H9 (cell line): Measurements from ENCODE around the gene OXTR. TPM values are rescaled to one million over a fixed set of nuclear protein-coding genes. Genes with fewer than 3 reads are reported as not detected.

ENCODE experiments used
- DNase-seq: peaks from one replicate; pipeline ENCODE4 v3.0.0-alpha.2; 2017
- H2AFZ ChIP-seq: one replicate; pipeline ENCODE4 v1.6.1; 2013; ENCODE audit warnings: mild to moderate bottlenecking, low read length, control low read depth, moderate library complexity
- H2AK5ac ChIP-seq: 2 replicates; pipeline ENCODE4 v1.6.1; 2013; ENCODE audit warnings: low read length, control low read depth, mixed read lengths; ENCODE audit not compliant: insufficient read length
- H2BK120ac ChIP-seq: one replicate; pipeline ENCODE4 v1.6.1; 2013; ENCODE audit warnings: low read depth, mild to moderate bottlenecking, low read length, control low read depth, inconsistent platforms; ENCODE audit not compliant: poor library complexity, severe bottlenecking
- H2BK12ac ChIP-seq: 2 replicates; pipeline ENCODE4 v1.6.1; 2013; ENCODE audit warnings: low read length, control low read depth, mixed read lengths, low read depth; ENCODE audit not compliant: insufficient read length
- H2BK15ac ChIP-seq: 2 replicates; pipeline ENCODE4 v1.6.1; 2013; ENCODE audit warnings: low read depth, low read length, control low read depth
- H2BK20ac ChIP-seq: one replicate; pipeline ENCODE4 v1.6.1; 2013; ENCODE audit warnings: low read depth, mild to moderate bottlenecking, low read length, control low read depth, inconsistent platforms; ENCODE audit not compliant: poor library complexity, severe bottlenecking
- H2BK5ac ChIP-seq: 2 replicates; pipeline ENCODE4 v1.6.1; 2013; ENCODE audit warnings: low read length, control low read depth, mixed read lengths; ENCODE audit not compliant: insufficient read length
- H3K14ac ChIP-seq: 2 replicates; pipeline ENCODE4 v1.6.1; 2013; ENCODE audit warnings: low read length, control low read depth; ENCODE audit not compliant: insufficient read depth
- H3K18ac ChIP-seq: 2 replicates; pipeline ENCODE4 v1.6.1; 2013; ENCODE audit warnings: low read depth, mild to moderate bottlenecking, mixed read lengths, low read length, control low read depth; ENCODE audit not compliant: insufficient read length
- H3K23ac ChIP-seq: 2 replicates; pipeline ENCODE4 v1.6.1; 2013; ENCODE audit warnings: low read length, control low read depth, mixed read lengths, low read depth; ENCODE audit not compliant: insufficient read length
- H3K23me2 ChIP-seq: 2 replicates; pipeline ENCODE4 v1.6.1; 2013; ENCODE audit warnings: low read depth, mild to moderate bottlenecking, mixed read lengths, low read length, control low read depth; ENCODE audit not compliant: insufficient read length, poor library complexity, severe bottlenecking
- H3K27ac ChIP-seq: 2 replicates; pipeline ENCODE4 v1.5.1; 2013; ENCODE audit warnings: low read length, control low read depth, mixed read lengths, low read depth; ENCODE audit not compliant: insufficient read length
- H3K27me3 ChIP-seq: 2 replicates; pipeline ENCODE4 v1.6.1; 2013; ENCODE audit warnings: low read length, control low read depth, inconsistent platforms; ENCODE audit not compliant: insufficient read depth
- H3K4ac ChIP-seq: 2 replicates; pipeline ENCODE4 v1.6.1; 2013; ENCODE audit warnings: low read depth, mild to moderate bottlenecking, control low read depth, inconsistent platforms, low read length, moderate library complexity
- H3K4me1 ChIP-seq: 2 replicates; pipeline ENCODE4 v1.6.1; 2013; ENCODE audit warnings: low read length, control low read depth, inconsistent platforms; ENCODE audit not compliant: insufficient read depth
- H3K4me2 ChIP-seq: 2 replicates; pipeline ENCODE4 v1.6.1; 2013; ENCODE audit warnings: low read length, control low read depth, mixed read lengths; ENCODE audit not compliant: insufficient read length, insufficient read depth
- H3K56ac ChIP-seq: 2 replicates; pipeline ENCODE4 v1.6.1; 2013; ENCODE audit warnings: low read depth, mild to moderate bottlenecking, mixed read lengths, low read length, control low read depth; ENCODE audit not compliant: insufficient read length
- H3K79me1 ChIP-seq: 2 replicates; pipeline ENCODE4 v1.6.1; 2013; ENCODE audit warnings: low read depth, mild to moderate bottlenecking, moderate library complexity, low read length, control low read depth, inconsistent platforms; ENCODE audit not compliant: insufficient read depth, poor library complexity, severe bottlenecking
- H3K79me2 ChIP-seq: 2 replicates; pipeline ENCODE4 v1.6.1; 2013; ENCODE audit warnings: low read length, control low read depth, inconsistent platforms; ENCODE audit not compliant: insufficient read depth
- H3K9ac ChIP-seq: 2 replicates; pipeline ENCODE4 v1.6.1; 2013; ENCODE audit warnings: low read length, control low read depth, mixed read lengths; ENCODE audit not compliant: insufficient read length; ENCODE audit errors: extremely low read depth
- H3K9me3 ChIP-seq: one replicate; pipeline ENCODE4 v1.6.1; 2013; ENCODE audit warnings: low read depth, low read length, inconsistent platforms; ENCODE audit not compliant: control insufficient read depth
- H3T11ph ChIP-seq: one replicate; pipeline ENCODE4 v1.6.1; 2013; ENCODE audit warnings: mild to moderate bottlenecking, low read length, control low read depth, inconsistent platforms
- H4K20me1 ChIP-seq: one replicate; pipeline ENCODE4 v1.6.1; 2013; ENCODE audit not compliant: control insufficient read depth, insufficient read length, insufficient read depth
- H4K5ac ChIP-seq: 2 replicates; pipeline ENCODE4 v1.6.1; 2013; ENCODE audit warnings: low read depth, mild to moderate bottlenecking, mixed read lengths, low read length, control low read depth; ENCODE audit not compliant: insufficient read length
- H4K8ac ChIP-seq: replicated peaks from 2 replicates; pipeline ENCODE4 v1.6.1; 2013; ENCODE audit warnings: low read length, control low read depth, mixed read lengths, low read depth; ENCODE audit not compliant: insufficient read length
- H4K91ac ChIP-seq: 2 replicates; pipeline ENCODE4 v1.6.1; 2013; ENCODE audit warnings: low read depth, mild to moderate bottlenecking, moderate library complexity, mixed read lengths, low read length, control low read depth; ENCODE audit not compliant: insufficient read length
- H3K27ac Mint-ChIP-seq, 3 experiments: 2 replicates in 2 of 3; 3 replicates in 1 of 3; pipeline ENCODE4 v1.8.0; 2020 to 2021; ENCODE audit warnings: mixed read lengths in 3 of 3, mild to moderate bottlenecking in 1 of 3, moderate library complexity in 1 of 3
- H3K27me3 Mint-ChIP-seq: 2 replicates; pipeline ENCODE4 v1.8.0; 2021; ENCODE audit warnings: low read depth, mild to moderate bottlenecking, moderate library complexity, mixed read lengths
- H3K36me3 Mint-ChIP-seq, 3 experiments: 2 replicates in 2 of 3; 3 replicates in 1 of 3; pipeline ENCODE4 v1.8.0; 2020 to 2021; ENCODE audit warnings: low read depth in 3 of 3, mixed read lengths in 3 of 3; ENCODE audit not compliant: insufficient read depth in 1 of 3
- H3K4me1 Mint-ChIP-seq, 2 experiments: 2 replicates each; pipeline ENCODE4 v1.8.0; 2020; ENCODE audit warnings: mixed read lengths in 2 of 2
- H3K4me3 Mint-ChIP-seq, 2 experiments: 2 replicates in 1 of 2; 3 replicates in 1 of 2; pipeline ENCODE4 v1.8.0; 2020 to 2021; ENCODE audit warnings: mild to moderate bottlenecking in 2 of 2, mixed read lengths in 2 of 2, moderate library complexity in 1 of 2
- H3K9me3 Mint-ChIP-seq, 2 experiments: 2 replicates in 1 of 2; 3 replicates in 1 of 2; pipeline ENCODE4 v1.8.0; 2020; ENCODE audit warnings: mild to moderate bottlenecking in 2 of 2, mixed read lengths in 2 of 2, moderate library complexity in 1 of 2
- WGBS: extraction: QIAGEN DNeasy Blood & Tissue Kit; methylation state at CpG from one replicate; pipeline ENCODE4 v1.1.7; 2013; ENCODE audit warnings: missing lambda C conversion rate, low lambda C conversion rate, mixed read lengths; ENCODE audit not compliant: insufficient read length; ENCODE audit errors: extremely low coverage; 5-methylcytosine and 5-hydroxymethylcytosine counted together
- total RNA-seq: library from RNA; stranded (reverse); gene quantifications from 2 replicates; pipeline ENCODE4 v1.2.1, GENCODE V29; 2021
- TF ChIP-seq, protein P1 (sequence below): fragments of 200-600 bp; sonication (generic); conservative IDR thresholded peaks from 3 replicates; pipeline ENCODE4 v1.8.0; 2021; ENCODE audit warnings: antibody characterized with exemption, mild to moderate bottlenecking

Gene OXTR
- total RNA-seq, 1 experiment from 2014 or later = 1.7 TPM

DNA sequence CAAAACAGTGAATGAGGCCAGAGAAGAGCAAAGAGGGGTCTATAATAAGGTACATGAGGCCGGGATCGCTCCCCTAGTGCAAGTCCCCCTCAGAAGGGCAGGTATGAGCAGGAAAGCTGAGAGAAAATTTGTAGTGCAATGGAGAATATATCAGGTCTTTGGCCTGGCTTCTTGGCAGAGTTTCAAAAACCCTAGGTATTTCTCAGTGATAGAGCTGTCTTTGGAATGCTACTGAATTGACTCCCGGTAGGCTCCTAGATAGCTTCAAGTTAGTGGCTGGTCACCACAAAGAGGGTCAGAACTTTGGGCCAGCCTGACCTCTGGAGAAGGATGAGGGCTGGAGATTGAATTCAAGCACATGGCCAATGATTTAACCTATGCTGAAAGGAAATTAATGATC lies 30.6 kb upstream of the OXTR start:
- Histone ChIP-seq H3K27me3 (no peaks in the 10 kb centered on the region), H3K14ac (no peak overlapping the region), H3K23me2 (no peaks in the 10 kb centered on the region), H3K23ac (no peak overlapping the region), H4K20me1 (no peaks in the 10 kb centered on the region), H3K79me2 (no peaks in the 10 kb centered on the region), H2BK12ac (no peak overlapping the region), H2AK5ac (no peak overlapping the region), H3K27ac (no peak overlapping the region), H3K79me1 (no peaks in the 10 kb centered on the region), H2BK5ac (no peak overlapping the region), H3K4me1 (no peaks in the 10 kb centered on the region), H3T11ph (no peak overlapping the region), H3K18ac (no peak overlapping the region), H4K5ac (no peak overlapping the region), H2BK15ac (no peak overlapping the region), H2BK120ac (no peak overlapping the region), H3K9me3 (no peaks in the 10 kb centered on the region), H4K8ac (no peak overlapping the region), H2AFZ (no peak overlapping the region), H4K91ac (no peak overlapping the region), H3K4me2 (no peak overlapping the region), H2BK20ac (no peak overlapping the region), H3K4ac (no peak overlapping the region), H3K9ac (no peak overlapping the region), H3K56ac (no peak overlapping the region)
- Mint-ChIP-seq H3K27me3 (peaks cover 3% of the 10 kb centered on the region; the same call in 1 of the 2 replicates), H3K9me3 (peaks cover 10 to 12% of the 10 kb centered on the region in 2 experiments), H3K36me3 (peaks cover 0 to 5% (median 0%) of the 10 kb centered on the region in 3 experiments; a peak in 2 of 7 replicates), H3K27ac (no peak overlapping the region), H3K4me3 (no peak overlapping the region), H3K4me1 (no peaks in the 10 kb centered on the region)
- TF ChIP-seq, protein P1, sequence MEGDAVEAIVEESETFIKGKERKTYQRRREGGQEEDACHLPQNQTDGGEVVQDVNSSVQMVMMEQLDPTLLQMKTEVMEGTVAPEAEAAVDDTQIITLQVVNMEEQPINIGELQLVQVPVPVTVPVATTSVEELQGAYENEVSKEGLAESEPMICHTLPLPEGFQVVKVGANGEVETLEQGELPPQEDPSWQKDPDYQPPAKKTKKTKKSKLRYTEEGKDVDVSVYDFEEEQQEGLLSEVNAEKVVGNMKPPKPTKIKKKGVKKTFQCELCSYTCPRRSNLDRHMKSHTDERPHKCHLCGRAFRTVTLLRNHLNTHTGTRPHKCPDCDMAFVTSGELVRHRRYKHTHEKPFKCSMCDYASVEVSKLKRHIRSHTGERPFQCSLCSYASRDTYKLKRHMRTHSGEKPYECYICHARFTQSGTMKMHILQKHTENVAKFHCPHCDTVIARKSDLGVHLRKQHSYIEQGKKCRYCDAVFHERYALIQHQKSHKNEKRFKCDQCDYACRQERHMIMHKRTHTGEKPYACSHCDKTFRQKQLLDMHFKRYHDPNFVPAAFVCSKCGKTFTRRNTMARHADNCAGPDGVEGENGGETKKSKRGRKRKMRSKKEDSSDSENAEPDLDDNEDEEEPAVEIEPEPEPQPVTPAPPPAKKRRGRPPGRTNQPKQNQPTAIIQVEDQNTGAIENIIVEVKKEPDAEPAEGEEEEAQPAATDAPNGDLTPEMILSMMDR = no peak
- whole genome bisulfite sequencing = no CpG with 5 or more reads among the region's 3 CpGs
- DNase-seq = no peak
